ENCODE results near the gene ORC1. TPM values are rescaled to one million over a fixed set of nuclear protein-coding genes. Genes with fewer than 3 reads are reported as not detected.
"Not testable (repeated sequence)": the region's sequence is repeated elsewhere in the genome, so short reads cannot be mapped to it uniquely, and the experiment has no call there.

ORC1 gene
- total RNA-seq, 2 donors from 2014 or later, result 1.7 to 4.3 TPM

- ATAC-seq, result no peak
- intact Hi-C loops (cut with DNase I, micrococcal nuclease), result no loop called here
- no peak for DNase-seq
These were observed 4.1 kb downstream of the ORC1 start for GRCh38 chr1:52400131-52400530.

GRCh38 chr1:52399629-52400028 is 4.6 kb downstream of the ORC1 start:
- no peak for DNase-seq
- no peak for ATAC-seq
- intact Hi-C loops (cut with DNase I, micrococcal nuclease), result no loop called here

GRCh38 chr1:52393174-52393573 is 11.0 kb downstream of the ORC1 start:
- no peak for ATAC-seq
- no peak for DNase-seq
- intact Hi-C loops (cut with DNase I, micrococcal nuclease), result no loop called here

GRCh38 chr1:52386458-52386857 is 17.8 kb downstream of the ORC1 start:
- intact Hi-C loops (cut with DNase I, micrococcal nuclease), result no loop called here
- ATAC-seq (no peak), DNase-seq (no peak)

GRCh38 chr1:52385376-52385775 is 18.8 kb downstream of the ORC1 start:
- ATAC-seq, result no peak
- no peak for DNase-seq
- intact Hi-C loops (cut with DNase I, micrococcal nuclease), result no loop called here

- intact Hi-C loops (cut with DNase I, micrococcal nuclease); DNase-seq; ATAC-seq: not testable (repeated sequence)
These were observed 34.4 kb downstream of the ORC1 start for GRCh38 chr1:52369851-52370250.

- DNase-seq (peak; percentile 66 to 77), ATAC-seq (peak; percentile 38)
- intact Hi-C loops (cut with DNase I, micrococcal nuclease), result no loop called here
These were observed 35.6 kb downstream of the ORC1 start for GRCh38 chr1:52368383-52369172.

- DNase-seq (no peak), ATAC-seq (no peak)
- intact Hi-C loops (cut with DNase I, micrococcal nuclease), result no loop called here
These were observed 37.0 kb downstream of the ORC1 start for GRCh38 chr1:52367272-52367671.

- no peak for ATAC-seq
- DNase-seq, result no peak
- intact Hi-C loops (cut with DNase I, micrococcal nuclease), result no loop called here
These were observed 37.8 kb downstream of the ORC1 start for GRCh38 chr1:52366517-52366827.

- ATAC-seq (peak; percentile 88), DNase-seq (peak; percentile 98 to 99)
- intact Hi-C loops (cut with DNase I, micrococcal nuclease), result no loop called here
These were observed 38.3 kb downstream of the ORC1 start, which contains the start of gene CC2D1B for GRCh38 chr1:52365746-52366516. Gene CC2D1B, minus strand, starts transcription at chr1:52366205. Its CDS starts 1,585 bp downstream, at chr1:52364620.

GRCh38 chr1:52365071-52365745 is 39.0 kb downstream of the ORC1 start:
- DNase-seq, result peak; percentile 60 to 67
- intact Hi-C loops (cut with DNase I, micrococcal nuclease), result no loop called here
- peak; percentile 20 for ATAC-seq

- DNase-seq, result peak; percentile 39 to 44
- intact Hi-C loops (cut with DNase I, micrococcal nuclease), result no loop called here
- no peak for ATAC-seq
These were observed 39.9 kb downstream of the ORC1 start for GRCh38 chr1:52364235-52364839.

GRCh38 chr1:52360595-52360968 is 43.6 kb downstream of the ORC1 start:
- DNase-seq (no peak), ATAC-seq (no peak)
- intact Hi-C loops (cut with DNase I, micrococcal nuclease), result no loop called here

GRCh38 chr1:52359676-52360594 is 44.3 kb downstream of the ORC1 start:
- no peak for DNase-seq
- no peak for ATAC-seq
- intact Hi-C loops (cut with DNase I, micrococcal nuclease), result no loop called here

- ATAC-seq, result no peak
- no peak for DNase-seq
- intact Hi-C loops (cut with DNase I, micrococcal nuclease), result no loop called here
These were observed 45.2 kb downstream of the ORC1 start for GRCh38 chr1:52358851-52359497.

- ATAC-seq (no peak), DNase-seq (no peak)
- intact Hi-C loops (cut with DNase I, micrococcal nuclease), result no loop called here
These were observed 46.8 kb downstream of the ORC1 start for GRCh38 chr1:52357397-52357796.

GRCh38 chr1:52356818-52357355 is 47.3 kb downstream of the ORC1 start:
- no peak for DNase-seq
- ATAC-seq, result no peak
- intact Hi-C loops (cut with DNase I, micrococcal nuclease), result no loop called here
